Suppressor macrophage treated with lipopolysaccharide for 4 hours (primary cell): ENCODE data around the gene MAPRE2.
"Not testable (repeated sequence)": the region's sequence is repeated elsewhere in the genome, so short reads cannot be mapped to it uniquely, and the experiment has no call there.

Experiments used
- DNase-seq: peaks from one replicate; pipeline ENCODE4 v3.0.0-alpha.2; 2020

MAPRE2 gene

DNA sequence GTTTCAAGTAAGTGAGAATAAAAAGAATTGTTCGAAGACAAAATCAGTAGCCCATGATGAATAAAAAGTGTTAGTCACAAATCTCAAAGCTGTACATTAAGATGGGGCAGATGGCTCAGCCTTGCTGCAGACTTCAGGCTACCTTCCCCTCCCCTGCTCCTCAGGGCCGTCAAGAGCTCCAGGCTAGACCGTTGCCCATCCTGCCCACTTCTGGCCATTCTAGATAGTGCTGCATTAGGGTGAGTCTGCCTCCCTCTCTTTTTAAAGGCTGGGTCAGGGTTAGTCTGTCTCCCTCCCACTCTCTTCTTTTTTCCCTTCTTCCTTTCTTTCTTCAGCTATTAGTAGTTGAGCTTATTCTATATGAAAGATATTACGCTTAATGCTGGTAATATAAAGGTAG lies 86.0 kb downstream of the MAPRE2 start:
- no peak for DNase-seq

DNA sequence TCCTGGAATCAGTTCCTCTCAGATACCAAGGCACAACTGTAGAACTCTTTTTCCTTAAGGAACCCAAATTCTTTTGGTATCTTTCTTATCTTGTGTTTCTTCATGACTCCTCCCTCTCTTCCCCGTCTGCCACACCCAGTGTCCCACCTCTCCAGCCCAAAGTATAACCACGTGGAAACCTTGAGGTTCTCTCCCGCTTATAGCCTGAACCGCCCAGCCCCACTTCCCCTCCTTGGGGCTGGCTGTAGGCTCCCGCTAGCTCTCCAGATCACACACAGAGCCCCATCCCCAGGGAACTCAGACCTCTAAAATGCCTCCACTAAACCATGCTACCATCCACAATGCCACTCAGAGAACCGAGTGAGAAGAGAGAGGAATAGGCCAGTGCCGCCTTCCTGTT lies 87.5 kb downstream of the MAPRE2 start:
- no peak for DNase-seq

DNA sequence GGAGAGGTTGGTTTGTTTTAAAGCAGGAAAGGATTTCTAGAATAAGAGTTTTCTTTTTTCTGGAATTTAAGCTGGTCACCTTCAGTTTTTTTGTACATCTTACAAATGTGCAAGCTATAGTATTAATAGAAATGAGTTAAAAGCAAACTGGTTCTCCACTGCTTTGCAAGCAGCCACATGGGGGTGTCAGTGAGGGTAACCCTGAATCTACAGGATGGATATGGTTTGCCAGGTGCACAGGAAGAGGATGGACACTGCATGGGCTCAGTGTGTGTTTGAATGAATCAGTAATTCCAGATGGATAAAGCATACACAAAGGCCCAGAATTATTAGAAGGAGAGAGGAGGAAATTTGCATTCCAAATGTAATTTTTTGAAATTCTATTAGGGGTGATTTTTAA lies 89.0 kb downstream of the MAPRE2 start:
- no peak for DNase-seq

DNA sequence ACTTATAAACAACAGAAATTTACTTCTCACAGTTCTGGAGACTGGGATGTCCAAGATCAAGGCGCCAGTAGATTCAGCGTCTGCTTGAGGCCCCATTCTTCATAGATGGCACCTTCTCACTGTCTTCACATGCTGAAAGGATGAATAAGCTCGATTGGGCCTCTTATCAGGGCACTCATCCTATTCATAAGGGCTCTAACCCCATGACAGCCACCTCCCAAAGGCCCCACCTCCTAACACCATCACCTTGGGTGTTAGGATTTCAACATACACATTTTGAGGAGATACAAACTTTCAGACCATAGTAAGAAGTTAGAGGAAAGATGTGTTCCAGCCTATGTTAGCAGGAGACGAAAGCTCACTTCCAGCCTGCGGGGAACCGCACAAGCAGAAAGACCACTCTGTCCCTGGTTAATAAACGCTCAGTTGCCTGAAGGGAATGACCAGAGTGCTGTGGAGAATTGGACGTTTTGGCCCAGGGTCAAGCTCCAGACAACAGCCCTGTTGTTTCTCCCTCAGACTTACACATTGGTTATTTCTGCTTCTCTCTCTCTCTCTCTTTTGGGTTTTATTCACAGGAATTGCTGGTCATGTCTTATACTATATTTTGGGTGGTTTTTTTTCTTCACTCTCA lies 90.3 kb downstream of the MAPRE2 start:
- DNase-seq = no peak

DNA sequence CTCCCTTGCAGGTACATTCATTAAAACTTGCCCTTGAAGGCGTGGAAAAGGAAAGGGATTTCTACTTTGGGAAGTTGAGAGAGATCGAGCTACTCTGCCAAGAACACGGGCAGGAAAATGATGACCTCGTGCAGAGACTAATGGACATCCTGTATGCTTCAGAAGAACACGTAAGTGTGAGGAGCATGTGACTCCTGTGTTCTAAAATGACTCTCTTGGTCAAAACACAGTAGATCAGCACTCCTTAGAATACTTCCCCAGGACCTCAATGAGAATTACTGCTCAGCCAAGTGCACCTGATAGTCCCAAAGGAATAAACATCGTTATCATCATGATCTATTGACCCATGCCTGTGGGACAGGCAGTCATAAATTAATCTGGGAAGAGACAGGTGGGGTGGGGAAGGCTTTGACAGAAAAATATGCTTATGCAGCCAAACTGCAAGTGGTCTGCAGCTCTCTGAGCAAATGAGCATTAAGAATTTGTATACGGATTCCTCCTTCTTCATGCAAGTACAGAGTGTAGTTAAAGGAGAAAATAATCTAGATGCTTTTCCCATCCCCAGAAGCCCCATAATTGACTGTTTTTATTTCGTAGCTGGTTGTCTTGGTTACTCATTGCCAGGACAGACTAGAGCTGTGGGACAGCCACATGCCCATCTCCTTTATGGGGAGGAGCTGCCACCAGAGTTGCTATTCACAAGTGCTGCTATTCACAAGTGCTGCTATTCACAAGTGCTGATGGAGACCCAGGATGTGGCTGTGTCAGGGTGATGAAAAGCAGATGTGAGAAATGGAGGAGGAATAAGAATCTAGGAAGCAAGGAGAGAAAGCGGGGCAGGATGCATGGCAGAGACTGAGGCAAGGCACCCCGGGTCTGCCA lies 91.0 kb downstream of the MAPRE2 start:
- DNase-seq = no peak

DNA sequence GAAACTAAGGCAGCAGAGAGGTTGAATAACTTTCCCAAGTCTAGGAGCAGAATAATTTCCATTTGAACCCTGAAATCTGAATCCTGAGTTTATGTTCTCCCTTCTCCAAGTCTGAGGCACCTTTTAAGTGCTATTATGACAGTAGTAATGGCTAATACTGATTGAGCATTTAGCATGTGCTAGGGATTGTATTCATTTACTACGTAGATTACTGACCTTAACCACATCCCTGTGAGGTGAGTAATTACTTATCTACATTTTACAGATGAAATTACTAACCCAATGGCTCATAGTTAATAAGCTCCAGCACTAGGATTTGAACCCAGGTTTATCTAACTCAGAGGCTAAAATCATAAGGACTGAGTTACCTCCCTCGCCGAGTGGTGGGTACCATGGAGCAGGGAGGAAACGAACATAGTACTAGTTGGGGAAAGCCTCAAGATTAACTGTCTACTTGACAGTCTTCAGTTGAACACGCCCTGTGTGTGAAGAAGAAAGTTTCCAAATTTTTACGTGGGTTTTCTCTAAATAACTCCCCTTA lies 93.0 kb downstream of the MAPRE2 start:
- no peak for DNase-seq

DNA sequence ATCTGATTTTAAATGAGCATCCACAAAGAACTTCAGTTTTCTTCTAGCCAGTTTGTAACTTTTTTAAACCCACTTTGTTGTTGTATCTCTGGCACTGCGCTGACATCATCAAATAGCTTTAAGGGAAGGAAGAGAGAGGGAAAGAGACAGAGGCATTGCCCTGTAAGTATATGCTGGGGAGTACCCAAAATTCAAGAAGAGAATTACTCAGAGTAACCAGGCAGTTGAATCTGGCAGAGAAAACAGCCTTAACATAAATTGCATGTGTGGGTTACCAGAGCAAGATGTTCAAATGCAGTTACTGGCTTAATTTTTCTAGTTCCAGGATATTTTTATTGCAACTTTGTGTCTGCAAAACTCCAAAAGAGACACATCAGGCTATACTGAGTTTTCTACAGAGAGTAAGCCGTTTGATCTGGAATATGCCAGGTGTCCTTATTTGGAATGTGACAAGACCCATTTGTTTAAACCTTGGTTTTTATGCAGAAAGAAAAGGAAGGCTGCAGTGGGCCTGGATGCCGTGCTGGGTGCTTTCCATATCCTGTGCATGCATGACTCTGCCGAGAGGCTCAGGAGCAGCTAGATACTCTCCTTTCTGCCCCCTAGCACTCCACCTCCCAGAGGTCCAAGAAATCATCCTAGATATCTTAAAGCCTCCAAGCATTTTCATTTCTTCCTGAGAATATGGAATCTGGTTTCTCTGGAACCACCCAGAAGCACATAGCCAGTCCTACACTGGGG lies 93.7 kb downstream of the MAPRE2 start:
- DNase-seq = no peak

DNA sequence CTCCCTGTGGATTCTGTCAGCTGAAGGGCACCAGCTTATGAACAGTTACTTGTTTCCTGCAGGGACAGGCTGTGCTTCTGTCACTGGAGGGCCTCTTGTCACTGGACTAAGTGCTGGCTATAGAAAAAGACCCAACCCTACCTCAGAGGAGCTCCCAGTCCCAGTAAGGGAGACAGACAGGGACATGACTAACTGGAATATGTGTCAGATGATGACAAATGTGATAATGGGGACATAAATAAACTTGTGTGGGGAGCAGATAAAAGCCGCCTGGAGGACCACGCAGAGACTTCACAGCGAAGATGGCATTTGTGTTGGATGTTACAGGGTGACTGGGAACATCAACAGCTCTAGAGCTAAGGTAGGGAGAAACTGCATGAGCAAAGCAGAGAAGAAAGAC lies 95.0 kb downstream of the MAPRE2 start:
- DNase-seq = no peak

DNA sequence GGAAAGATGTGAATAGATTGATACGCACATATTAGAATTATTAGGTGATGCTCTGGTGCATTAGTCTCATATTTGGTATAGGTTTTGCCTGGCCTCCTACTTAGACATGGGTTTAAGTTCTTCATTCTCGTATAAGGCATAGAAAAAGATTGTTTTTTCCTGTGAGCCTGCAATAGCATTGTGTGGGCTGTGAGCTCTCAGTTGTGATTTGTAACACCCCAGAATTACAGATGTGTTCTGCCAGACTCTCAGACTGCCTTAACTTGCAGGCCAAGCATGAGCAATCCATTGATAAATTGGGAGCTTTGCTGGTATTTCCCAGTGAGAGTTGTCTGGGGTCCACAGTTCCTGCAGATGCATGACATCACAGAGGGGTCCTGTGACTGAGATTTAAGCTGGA lies 95.7 kb downstream of the MAPRE2 start:
- no peak for DNase-seq

DNA sequence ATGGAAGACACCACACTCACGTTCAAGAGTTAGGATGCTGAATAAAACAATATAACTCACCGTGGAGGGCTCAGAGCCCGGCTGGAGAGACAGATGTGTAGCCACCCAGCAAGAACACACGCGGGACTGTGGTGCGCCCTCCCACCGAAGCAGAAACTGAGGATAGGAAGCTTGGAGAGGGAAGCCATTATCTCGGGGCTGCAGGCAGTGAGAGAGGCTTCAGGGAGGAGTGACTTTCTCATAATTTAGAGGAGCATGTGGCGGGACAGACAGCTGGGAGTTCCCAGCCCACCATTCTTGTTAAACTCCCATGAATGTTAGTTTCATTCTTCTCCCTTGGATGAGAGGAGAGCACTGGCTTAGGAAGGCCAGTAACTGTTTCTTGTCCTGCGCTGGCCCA lies 96.4 kb downstream of the MAPRE2 start:
- DNase-seq = no peak

DNA sequence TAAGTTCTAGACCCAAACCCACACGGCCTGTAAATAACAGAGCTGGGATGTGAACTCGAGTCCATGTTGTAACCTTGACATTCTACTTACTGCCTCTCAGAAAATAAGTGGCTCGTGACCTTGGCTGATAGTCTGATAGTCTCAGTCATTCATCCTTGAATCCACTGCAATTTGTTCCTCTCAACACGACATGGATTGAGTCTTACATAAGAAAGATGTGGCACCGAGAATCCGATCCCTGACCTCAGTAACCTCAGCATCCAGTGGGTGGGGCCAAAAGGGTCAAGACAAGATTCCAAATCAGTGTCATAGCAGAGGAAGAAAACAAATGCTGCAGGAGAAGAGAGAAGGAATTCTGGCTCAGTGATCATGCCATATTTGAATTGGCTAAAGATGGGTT lies 97.6 kb downstream of the MAPRE2 start:
- no peak for DNase-seq

DNA sequence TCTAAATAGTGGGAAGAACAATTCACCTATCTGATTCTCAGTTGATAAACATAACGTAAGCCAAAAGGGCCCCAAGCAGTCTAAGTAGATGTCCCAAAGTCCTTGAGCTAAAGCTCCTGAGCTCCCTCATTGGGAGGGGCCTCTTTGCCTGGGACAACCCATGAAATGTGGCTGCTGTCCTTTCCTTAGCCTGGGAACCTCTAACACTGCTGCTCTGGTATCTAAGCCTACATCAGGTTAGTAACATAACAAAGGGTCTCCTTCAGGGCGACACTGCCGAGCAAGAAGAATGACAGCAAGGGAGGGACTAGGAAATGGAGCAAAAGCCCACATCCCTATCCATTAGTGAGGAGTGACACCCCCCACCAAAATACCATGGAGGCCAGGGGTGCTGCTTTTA lies 98.3 kb downstream of the MAPRE2 start:
- DNase-seq = no peak

DNA sequence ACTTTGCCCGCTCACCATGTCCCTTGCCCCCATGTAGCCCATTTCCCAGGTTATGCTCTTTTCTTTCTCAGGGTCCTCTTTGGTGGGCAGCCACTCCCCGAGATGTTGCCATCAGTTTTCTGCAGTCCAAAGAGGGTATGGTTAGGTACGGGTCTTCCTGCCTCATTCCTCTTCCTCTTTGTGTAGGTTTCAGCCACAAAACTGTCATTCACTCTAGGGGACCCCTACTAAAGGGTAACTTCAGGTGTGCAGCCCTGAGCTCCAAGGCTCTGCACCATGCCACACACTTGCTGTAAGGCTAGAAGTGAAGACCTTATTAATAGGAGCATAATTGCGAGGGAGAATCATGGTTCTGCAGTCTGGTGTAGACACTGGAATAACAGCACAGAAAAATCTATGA lies 99.9 kb downstream of the MAPRE2 start:
- DNase-seq = no peak

DNA sequence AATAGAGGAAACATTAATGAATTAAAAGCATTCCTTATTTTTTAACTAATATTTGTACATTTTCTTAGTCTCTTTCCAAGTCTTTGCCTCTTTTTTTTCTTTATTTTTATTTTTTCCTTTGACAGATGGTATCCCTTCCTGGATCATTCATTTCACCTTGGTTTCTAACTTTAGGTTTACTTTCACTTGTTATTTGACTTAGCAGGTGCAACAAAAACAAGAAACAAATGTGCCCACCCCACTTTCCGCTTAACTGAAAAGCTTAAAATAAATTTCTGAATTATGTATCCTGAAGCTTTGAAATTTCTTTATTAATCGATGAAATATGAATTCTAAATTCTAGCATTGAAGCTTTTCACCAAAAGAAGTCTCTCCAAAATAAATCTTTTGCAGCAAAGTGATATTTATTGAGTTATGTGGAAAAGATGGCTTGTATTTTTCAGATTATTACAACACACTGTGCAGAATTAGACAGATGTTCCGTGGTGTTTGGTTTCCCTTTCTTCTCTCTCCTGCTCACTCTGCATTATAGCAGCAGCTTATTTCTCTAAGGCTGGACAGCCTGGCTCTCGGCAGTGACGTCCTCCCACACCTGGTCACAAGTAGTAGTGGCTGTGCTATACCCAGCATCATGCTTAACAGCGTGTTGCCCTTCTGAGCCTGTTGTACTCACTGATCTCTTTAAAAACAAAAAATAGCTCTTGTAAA lies 100.5 kb downstream of the MAPRE2 start:
- no peak for DNase-seq

DNA sequence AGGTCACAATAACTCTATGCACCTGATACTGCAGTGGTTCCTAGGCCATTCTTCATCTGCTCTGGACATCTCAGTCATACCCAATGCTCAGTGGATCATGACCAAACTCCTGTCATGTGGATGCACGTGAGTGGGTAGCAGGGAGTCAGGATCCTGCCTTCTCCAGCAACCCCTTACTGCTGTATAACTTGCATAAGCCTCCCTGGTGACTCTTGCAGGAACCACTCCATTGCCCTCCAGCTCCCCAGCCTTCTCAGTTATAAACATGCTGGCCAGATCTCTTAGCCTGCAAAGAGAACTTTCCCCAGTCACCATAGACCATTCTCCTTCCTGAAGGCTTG lies 101.0 kb downstream of the MAPRE2 start:
- no peak for DNase-seq

DNA sequence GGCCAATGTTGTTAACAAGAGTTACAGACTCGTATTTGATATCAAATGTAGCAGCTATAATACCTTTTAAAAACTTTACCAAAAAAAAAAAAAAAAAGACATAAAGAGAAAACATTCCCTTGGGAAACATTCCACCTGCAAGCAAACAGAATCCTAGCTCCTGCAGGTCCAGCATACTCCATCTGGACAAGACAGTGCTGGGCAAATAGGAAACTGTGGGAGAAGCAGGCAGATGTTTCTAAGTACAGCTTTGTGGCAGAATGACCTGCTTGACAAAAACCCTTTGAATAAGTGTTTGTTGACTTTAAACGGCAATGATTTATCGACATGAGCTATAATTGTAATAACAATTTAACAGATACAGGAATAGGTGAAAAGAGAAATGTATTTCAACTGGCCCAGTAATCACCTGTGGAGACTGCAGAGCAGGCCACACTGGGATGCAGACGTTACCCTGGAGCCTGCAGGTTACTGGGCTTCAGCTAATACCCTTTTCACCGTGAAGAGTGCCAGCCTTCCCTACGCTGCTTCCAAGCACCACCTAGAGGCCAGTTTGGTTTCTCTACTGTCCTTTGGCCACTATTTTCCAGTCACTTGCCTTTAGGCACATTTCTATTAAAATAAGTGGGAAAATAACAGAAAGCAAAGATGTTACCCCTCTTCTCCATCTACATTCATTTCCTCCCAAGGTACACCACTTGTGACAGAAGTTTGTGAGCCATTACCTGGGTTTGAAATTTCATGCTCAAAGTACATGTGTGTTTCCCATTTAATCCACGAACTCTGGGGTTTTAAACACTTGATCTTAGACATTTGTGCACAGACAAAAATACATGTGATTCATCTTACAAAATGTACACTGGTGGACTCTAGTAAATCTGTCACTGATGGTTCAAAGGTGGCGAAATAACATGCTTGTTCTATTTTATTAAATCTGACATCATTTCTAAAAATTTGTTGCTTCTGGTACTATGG lies 102.7 kb downstream of the MAPRE2 start:
- peak; percentile 51 for DNase-seq

DNA sequence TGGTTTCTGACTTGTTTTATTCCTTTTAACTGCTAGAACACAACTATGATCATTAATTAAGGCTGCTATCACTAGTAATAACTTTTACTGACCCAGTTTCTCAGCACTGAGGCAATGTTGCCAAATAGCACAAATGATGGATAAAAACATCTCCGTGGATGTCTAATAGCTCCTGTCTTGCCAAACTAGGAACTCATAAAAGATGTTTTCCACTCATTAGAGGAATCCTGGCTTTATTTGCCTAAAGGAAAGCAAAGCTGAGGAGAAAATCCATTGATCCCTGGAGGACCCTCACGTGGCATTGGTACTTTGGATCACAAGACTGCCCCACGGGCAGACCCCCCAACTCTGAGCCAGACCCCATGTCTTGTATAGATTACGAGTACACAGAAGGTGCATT lies 103.5 kb downstream of the MAPRE2 start:
- no peak for DNase-seq

DNA sequence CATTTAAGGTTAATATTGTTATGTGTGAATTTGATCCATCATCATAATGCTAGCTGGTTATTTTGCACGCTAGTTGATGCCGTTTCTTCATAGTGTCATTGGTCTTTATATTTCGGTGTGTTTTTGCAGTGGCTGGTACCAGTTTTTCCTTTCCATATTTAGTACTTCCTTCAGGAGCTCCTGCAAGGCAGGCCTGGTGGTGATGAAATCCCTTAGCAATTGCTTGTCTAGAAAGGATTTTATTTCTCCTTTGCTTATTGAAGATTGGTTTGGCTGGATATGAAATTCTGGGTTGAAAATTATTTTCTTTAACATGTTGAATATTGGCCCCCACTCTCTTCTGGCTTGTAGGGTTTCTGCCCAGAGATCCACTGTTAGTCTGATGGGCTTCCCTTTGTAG lies 109.0 kb downstream of the MAPRE2 start:
- DNase-seq = not testable (repeated sequence)

DNA sequence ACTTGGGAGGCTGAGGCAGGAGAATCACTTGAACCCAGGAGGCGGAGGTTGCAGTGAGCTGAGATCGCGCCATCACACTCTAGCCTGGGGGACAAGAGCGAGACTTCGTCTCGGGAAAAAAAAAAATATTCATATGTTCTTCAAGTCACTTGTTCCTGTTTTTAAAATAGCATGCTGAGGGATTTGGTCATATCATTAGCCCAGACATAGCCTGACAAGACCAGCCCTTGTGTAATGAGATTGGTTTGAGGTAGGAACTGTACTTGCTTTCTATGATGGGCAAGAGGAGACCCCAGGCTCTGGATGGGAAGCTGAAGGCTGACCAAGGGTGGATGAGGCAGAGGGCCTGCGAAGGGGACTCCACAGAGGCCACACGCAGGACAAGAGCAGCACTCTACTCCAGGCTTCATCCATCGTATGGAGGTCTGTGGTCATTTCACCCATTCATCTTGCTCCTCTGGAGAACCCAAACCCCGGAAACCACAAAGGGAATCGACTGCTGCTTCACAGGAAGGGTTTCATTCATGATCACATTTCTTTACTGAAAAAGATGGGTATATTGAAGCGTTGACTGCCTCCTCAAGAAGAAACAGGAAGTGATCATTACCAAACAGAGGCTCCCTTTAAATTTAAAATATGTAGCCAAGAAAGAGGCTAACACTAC lies 112.5 kb downstream of the MAPRE2 start:
- peak; percentile 50 for DNase-seq

DNA sequence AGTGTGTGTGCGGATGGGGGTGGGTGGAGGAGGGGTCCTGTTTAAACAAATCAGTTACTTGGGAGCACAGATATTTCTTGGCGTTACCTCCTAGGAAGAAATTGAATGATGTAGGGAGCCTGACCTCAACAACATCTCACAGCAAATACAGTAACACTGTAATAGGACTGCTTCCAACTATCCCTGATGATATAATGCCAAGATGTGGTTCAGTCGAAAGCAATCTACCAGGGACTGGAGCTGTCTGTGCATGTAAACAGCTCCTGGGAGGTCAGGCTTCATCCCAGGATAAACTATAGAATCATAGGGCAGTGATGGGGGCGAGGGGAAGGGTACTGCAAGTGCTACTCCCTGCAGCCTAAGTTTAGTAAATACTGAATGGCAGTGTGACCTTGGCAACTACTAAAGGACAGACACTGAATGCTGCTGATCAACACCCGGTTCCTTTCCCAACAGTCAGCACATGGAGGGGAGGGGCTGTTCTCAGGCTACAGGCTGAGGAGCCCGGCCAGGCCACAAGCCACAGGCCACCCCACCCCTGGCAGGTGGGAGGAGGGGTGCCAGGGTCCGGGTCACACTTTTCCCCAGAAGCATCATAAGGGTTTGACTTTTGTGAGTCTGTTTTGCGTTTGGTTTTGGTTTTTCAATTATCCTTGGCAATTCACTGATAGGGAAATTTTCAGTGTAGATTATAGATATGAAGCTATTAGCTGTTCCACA lies 114.3 kb downstream of the MAPRE2 start:
- no peak for DNase-seq

DNA sequence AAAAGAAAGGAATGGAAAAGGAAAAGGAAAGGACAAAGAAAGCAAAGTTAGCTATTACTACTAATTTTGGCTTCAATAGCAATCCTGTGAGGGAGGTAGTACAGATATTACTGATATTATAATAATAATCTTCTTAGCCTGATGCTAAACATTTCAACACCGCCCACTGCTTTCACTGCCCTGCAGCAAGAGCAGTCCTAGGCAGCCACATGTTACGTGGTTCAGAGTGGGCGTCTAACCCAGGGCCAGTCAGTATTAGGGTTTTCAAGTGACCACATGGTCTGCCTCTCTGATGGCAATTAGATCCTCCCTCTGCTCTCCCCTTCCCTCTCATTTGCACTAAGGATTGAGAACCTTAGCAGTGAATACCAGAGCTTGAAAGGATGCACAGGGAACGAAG lies 116.0 kb downstream of the MAPRE2 start:
- DNase-seq = peak; percentile 6
